GM23338 (cell line): ENCODE results near the gene TMC3. TPM values are rescaled to one million over a fixed set of nuclear protein-coding genes. Genes with fewer than 3 reads are reported as not detected.

Source experiments
- ATAC-seq: fragments of 200-7000 bp; cut with Tn5 transposase; 3 replicates; pipeline ENCODE4 v1.9.1; 2020
- DNase-seq: peaks from one replicate; pipeline ENCODE4 v3.0.0-alpha.2; 2015; ENCODE audit warnings: low spot score
- H2AFZ ChIP-seq: fragments of 200-600 bp; sonication (generic); 2 replicates; pipeline ENCODE4 v1.8.0; 2016; ENCODE audit warnings: antibody characterized with exemption, mild to moderate bottlenecking, moderate library complexity
- H3F3A ChIP-seq: fragments of 200-600 bp; sonication (generic); replicated peaks from 2 replicates; pipeline ENCODE4 v1.8.0; 2017; ENCODE audit warnings: antibody characterized with exemption, mixed run types, low read depth
- H3K27ac ChIP-seq: fragments of 200-600 bp; sonication (generic); 2 replicates; pipeline ENCODE4 v1.6.1; 2016; ENCODE audit warnings: low read depth
- H3K27me3 ChIP-seq: fragments of 200-600 bp; sonication (generic); 2 replicates; pipeline ENCODE4 v1.8.0; 2016; ENCODE audit warnings: mild to moderate bottlenecking, mixed run types, moderate library complexity; ENCODE audit not compliant: insufficient read depth
- H3K36me3 ChIP-seq: fragments of 200-600 bp; sonication (generic); 2 replicates; pipeline ENCODE4 v1.8.0; 2016; ENCODE audit warnings: mild to moderate bottlenecking; ENCODE audit not compliant: insufficient read depth
- H3K4me1 ChIP-seq: fragments of 200-600 bp; sonication (generic); 2 replicates; pipeline ENCODE4 v1.8.0; 2016; ENCODE audit warnings: mild to moderate bottlenecking, moderate library complexity; ENCODE audit not compliant: insufficient read depth
- H3K4me2 ChIP-seq: fragments of 200-600 bp; sonication (generic); 2 replicates; pipeline ENCODE4 v1.7.1; 2017; ENCODE audit warnings: mixed run types
- H3K4me3 ChIP-seq: fragments of 200-600 bp; sonication (generic); 2 replicates; pipeline ENCODE4 v1.6.1; 2016; ENCODE audit warnings: mixed run types
- H3K79me2 ChIP-seq: fragments of 200-600 bp; sonication (generic); replicated peaks from 2 replicates; pipeline ENCODE4 v1.8.0; 2017; ENCODE audit warnings: mild to moderate bottlenecking; ENCODE audit not compliant: insufficient read depth
- H3K9me2 ChIP-seq: fragments of 200-600 bp; sonication (generic); 2 replicates; pipeline ENCODE4 v1.8.0; 2017; ENCODE audit not compliant: insufficient read depth
- H4K20me1 ChIP-seq: fragments of 200-600 bp; sonication (generic); replicated peaks from 2 replicates; pipeline ENCODE4 v1.8.0; 2017; ENCODE audit warnings: mild to moderate bottlenecking; ENCODE audit not compliant: insufficient read depth
- H3K27ac Mint-ChIP-seq: 2 replicates; pipeline ENCODE4 v1.8.0; 2020; ENCODE audit warnings: inconsistent platforms, mild to moderate bottlenecking, moderate library complexity, mixed read lengths
- H3K27me3 Mint-ChIP-seq: 3 replicates; pipeline ENCODE4 v1.8.0; 2022; ENCODE audit warnings: low read depth, mild to moderate bottlenecking, moderate library complexity, mixed read lengths, inconsistent platforms; ENCODE audit not compliant: insufficient read depth, poor library complexity
- H3K36me3 Mint-ChIP-seq: 3 replicates; pipeline ENCODE4 v1.8.0; 2021; ENCODE audit warnings: low read depth, mild to moderate bottlenecking, inconsistent platforms, moderate library complexity, mixed read lengths
- H3K4me1 Mint-ChIP-seq: 3 replicates; pipeline ENCODE4 v1.8.0; 2020; ENCODE audit warnings: mild to moderate bottlenecking, inconsistent platforms, mixed read lengths
- H3K4me3 Mint-ChIP-seq: 3 replicates; pipeline ENCODE4 v1.8.0; 2021; ENCODE audit warnings: moderate library complexity, mild to moderate bottlenecking, inconsistent platforms, mixed read lengths
- H3K9me3 Mint-ChIP-seq: 3 replicates; pipeline ENCODE4 v1.8.0; 2020; ENCODE audit warnings: moderate library complexity, mild to moderate bottlenecking, inconsistent platforms, mixed read lengths
- CREB1 ChIP-seq: fragments of 250-450 bp; sonication (Bioruptor Pico); IDR thresholded peaks from 2 replicates; pipeline ENCODE4 v1.5.0; 2020; ENCODE audit warnings: low read depth, mild to moderate bottlenecking, moderate library complexity
- CTCF ChIP-seq, 2 experiments: fragments of 200-600 bp in 1 of 2; sonication (generic) in 1 of 2; conservative IDR thresholded peaks; 2 replicates each; pipeline versions ENCODE4 v1.5.1 to v1.6.1; 2016 to 2017; ENCODE audit warnings: antibody characterized with exemption in 2 of 2, low read depth in 2 of 2, mild to moderate bottlenecking in 2 of 2, moderate library complexity in 1 of 2
- ETS1 ChIP-seq: IDR thresholded peaks from 2 replicates; pipeline ENCODE4 v1.6.1; 2016; ENCODE audit warnings: antibody characterized with exemption
- EZH2phosphoT487 ChIP-seq: fragments of 200-600 bp; sonication (generic); IDR thresholded peaks from one replicate; pipeline ENCODE4 v1.8.1; 2018; ENCODE audit warnings: antibody characterized with exemption; ENCODE audit not compliant: unreplicated experiment
- JUNB ChIP-seq: IDR thresholded peaks from one replicate; pipeline ENCODE4 v1.6.1; 2016; ENCODE audit warnings: antibody characterized with exemption; ENCODE audit not compliant: unreplicated experiment
- POLR2AphosphoS5 ChIP-seq: IDR thresholded peaks from 2 replicates; pipeline ENCODE4 v1.6.1; 2016; ENCODE audit warnings: antibody characterized with exemption, low read depth
- REST ChIP-seq: IDR thresholded peaks from one replicate; pipeline ENCODE4 v1.6.1; 2018; ENCODE audit warnings: antibody characterized with exemption; ENCODE audit not compliant: unreplicated experiment
- STAT1 ChIP-seq: IDR thresholded peaks from one replicate; pipeline ENCODE4 v1.6.1; 2016; ENCODE audit warnings: antibody characterized with exemption; ENCODE audit not compliant: unreplicated experiment
- ZNF331 ChIP-seq: fragments of 250-450 bp; sonication (Bioruptor Pico); IDR thresholded peaks from 2 replicates; pipeline ENCODE4 v1.5.0; 2020; ENCODE audit warnings: low read depth, mild to moderate bottlenecking, moderate library complexity
- polyA plus RNA-seq: library from polyadenylated mRNA; unstranded; fragments of >200 nt; fragmentation: Nextera tagmentation; extraction: Ambion mirVana; gene quantifications from 2 replicates; pipeline ENCODE4 v1.2.1, GENCODE V29; 2016
- total RNA-seq: library from RNA; depleted of rRNA; stranded (reverse); fragments of >200 nt; shearing (Covaris generic); gene quantifications from 2 replicates; pipeline ENCODE4 v1.2.3, GENCODE V29; 2014

The TMC3 gene
- total and polyA plus RNA-seq, 2 experiments from 2014 or later, result 0.10 TPM; not detected in 1

GRCh38 chr15:81323944-81324881 is 49.8 kb downstream of the TMC3 start, which contains the start of gene STARD5:
STARD5 (minus strand) TSS chr15:81324141; CDS start chr15:81324099, 42 bp downstream.
- no peaks in the 10 kb centered on the region for H3K4me1 ChIP-seq
- no peak within 1 kb of the TSS for H3K27ac ChIP-seq
- H3K4me3 Mint-ChIP-seq, result peak within 1 kb of the TSS; percentile 99
- H3K4me1 Mint-ChIP-seq, result peaks cover 10% of the 10 kb centered on the region; the same call in 1 of the 3 replicates
- no peaks in the 10 kb centered on the region for H3K9me2 ChIP-seq
- peak within 1 kb of the TSS; percentile 100 for H2AFZ ChIP-seq
- peak within 1 kb of the TSS; percentile 90 for H3K27ac Mint-ChIP-seq
- H3K27me3 Mint-ChIP-seq, result peaks cover 7% of the 10 kb centered on the region
- H4K20me1 ChIP-seq, result no peaks in the 10 kb centered on the region
- H3K36me3 ChIP-seq, result no peaks in the 10 kb centered on the region
- peak within 1 kb of the TSS; percentile 89 for H3K4me2 ChIP-seq
- no peaks in the 10 kb centered on the region for H3K36me3 Mint-ChIP-seq
- peak; percentile 90 for TF ChIP-seq POLR2AphosphoS5
- peak; percentile 82 for TF ChIP-seq CREB1 (CRISPR knock-in tag)
- no peak for TF ChIP-seq ZNF331 (CRISPR knock-in tag)
- no peak for TF ChIP-seq EZH2phosphoT487
- no peaks in the 10 kb centered on the region; the same call in 2 of the 3 replicates for H3K9me3 Mint-ChIP-seq
- ATAC-seq (peak; percentile 99), DNase-seq (peak; percentile 99)
- H3K4me3 ChIP-seq, result peak within 1 kb of the TSS; percentile 88
- no peaks in the 10 kb centered on the region for H3K79me2 ChIP-seq
- H3K27me3 ChIP-seq, result no peaks in the 10 kb centered on the region
- H3F3A ChIP-seq, result no peaks in the 10 kb centered on the region

GRCh38 chr15:81323559-81323943 is 50.5 kb downstream of the TMC3 start:
- H3K27ac Mint-ChIP-seq, result no peak overlapping the region
- ATAC-seq (no peak), DNase-seq (no peak)
- no peaks in the 10 kb centered on the region for H4K20me1 ChIP-seq
- H3K36me3 ChIP-seq, result no peaks in the 10 kb centered on the region
- peak overlapping the region; percentile 99 for H3K4me3 Mint-ChIP-seq
- no peaks in the 10 kb centered on the region for H3K9me2 ChIP-seq
- no peak overlapping the region for H3K27ac ChIP-seq
- H3K4me3 ChIP-seq, result peak overlapping the region; percentile 88
- H3K27me3 ChIP-seq, result no peaks in the 10 kb centered on the region
- peaks cover 10% of the 10 kb centered on the region; the same call in 1 of the 3 replicates for H3K4me1 Mint-ChIP-seq
- H3K9me3 Mint-ChIP-seq, result no peaks in the 10 kb centered on the region; the same call in 2 of the 3 replicates
- H3K4me2 ChIP-seq, result peak overlapping the region; percentile 88
- no peaks in the 10 kb centered on the region for H3K79me2 ChIP-seq
- H3K4me1 ChIP-seq, result no peaks in the 10 kb centered on the region
- H3F3A ChIP-seq, result no peaks in the 10 kb centered on the region
- H2AFZ ChIP-seq, result peak overlapping the region; percentile 96
- H3K27me3 Mint-ChIP-seq, result peaks cover 7% of the 10 kb centered on the region
- H3K36me3 Mint-ChIP-seq, result peaks cover 2% of the 10 kb centered on the region; the same call in 2 of the 3 replicates
- TF ChIP-seq CTCF (conservative IDR thresholded peaks at IDR 0.05; ENCODE audit: low read depth in 2 of 2) (no peak), ZNF331 (CRISPR knock-in tag) (no peak), CREB1 (CRISPR knock-in tag) (no peak), REST (no peak), EZH2phosphoT487 (no peak), ETS1 (no peak), JUNB (no peak), STAT1 (no peak)
